Mucosa of descending colon (tissue), 3 donors: ENCODE measurements around the gene CYBRD1. TPM values are rescaled to one million over a fixed set of nuclear protein-coding genes. Genes with fewer than 3 reads are reported as not detected.
"Not testable (repeated sequence)": the region's sequence is repeated elsewhere in the genome, so short reads cannot be mapped to it uniquely, and the experiment has no call there.

Source experiments
- ATAC-seq: fragments of 200-7000 bp; cut with Tn5 transposase; one replicate; pipeline ENCODE4 v1.9.1; 2020; ENCODE audit warnings: mild to moderate bottlenecking, moderate library complexity
- DNase-seq, 3 donors: peaks; one replicate each; pipeline ENCODE4 v3.0.0-alpha.2; 2020
- H3K36me3 ChIP-seq: fragments of 200-600 bp; one replicate; pipeline ENCODE4 v1.8.0; 2021; ENCODE audit warnings: low read depth, mild to moderate bottlenecking
- H3K4me1 ChIP-seq: fragments of 200-600 bp; one replicate; pipeline ENCODE4 v1.8.0; 2021; ENCODE audit warnings: low read depth, mild to moderate bottlenecking
- H3K4me3 ChIP-seq: fragments of 200-600 bp; one replicate; pipeline ENCODE4 v1.8.0; 2021; ENCODE audit warnings: mild to moderate bottlenecking
- H3K9me3 ChIP-seq: fragments of 200-600 bp; one replicate; pipeline ENCODE4 v1.8.0; 2021; ENCODE audit warnings: mild to moderate bottlenecking
- intact Hi-C, 2 donors: fragments of 100-400 bp; cut with DNase I in 1 of 2; cut with micrococcal nuclease in 1 of 2; formaldehyde crosslinking; loops; one replicate each; pipeline versions ENCODE4 v1.11.0 to v1.11.1; 2022; cut with DNase I, micrococcal nuclease
- total RNA-seq, 3 donors: library from RNA; stranded (reverse); fragmentation: NEBNext Ultra II Directional in 2 of 3; extraction: Animal tissue kit (Norgen Biotek cat#: 25700) in 2 of 3; gene quantifications; one replicate each; pipeline versions ENCODE4 v1.2.1 to v1.2.4, GENCODE V29; 2021 to 2023
- TF ChIP-seq, protein P1 (sequence below): fragments of 200-600 bp; IDR thresholded peaks from one replicate; pipeline ENCODE4 v1.8.0; 2022; ENCODE audit warnings: antibody characterized with exemption, mild to moderate bottlenecking
- donor health status: DM: no; HTN: no; CAD: no; lungs with moderate emphysema.
- donor health status: DM: no; HTN: no; CAD: no.
- donor health status: DM: no; HTN: yes; CAD: no.

Gene CYBRD1
- total RNA-seq, 3 donors from 2014 or later: 24.7 to 103 (median 36.5) TPM

DNA sequence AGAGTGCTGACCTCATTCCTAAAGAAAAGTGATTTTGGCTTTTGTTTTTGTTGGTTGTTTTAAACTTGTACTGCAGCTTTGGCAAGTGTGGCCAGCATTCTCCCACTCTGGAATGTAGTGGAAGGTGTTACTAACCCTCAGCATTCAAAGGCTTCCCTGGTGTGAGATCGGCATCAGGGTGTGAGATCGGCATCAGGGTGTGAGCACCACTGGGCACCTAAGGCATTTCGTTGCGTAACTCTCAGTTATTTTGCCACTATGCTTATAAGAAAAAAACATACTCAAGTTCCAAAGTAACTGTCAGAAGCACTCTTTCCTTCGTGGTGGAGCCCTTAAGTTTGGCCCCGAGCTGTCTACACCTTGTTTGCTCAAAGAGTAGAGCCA is 1.7 kb downstream of the CYBRD1 start:
- no peak overlapping the region for H3K4me3 ChIP-seq
- TF ChIP-seq, protein P1, sequence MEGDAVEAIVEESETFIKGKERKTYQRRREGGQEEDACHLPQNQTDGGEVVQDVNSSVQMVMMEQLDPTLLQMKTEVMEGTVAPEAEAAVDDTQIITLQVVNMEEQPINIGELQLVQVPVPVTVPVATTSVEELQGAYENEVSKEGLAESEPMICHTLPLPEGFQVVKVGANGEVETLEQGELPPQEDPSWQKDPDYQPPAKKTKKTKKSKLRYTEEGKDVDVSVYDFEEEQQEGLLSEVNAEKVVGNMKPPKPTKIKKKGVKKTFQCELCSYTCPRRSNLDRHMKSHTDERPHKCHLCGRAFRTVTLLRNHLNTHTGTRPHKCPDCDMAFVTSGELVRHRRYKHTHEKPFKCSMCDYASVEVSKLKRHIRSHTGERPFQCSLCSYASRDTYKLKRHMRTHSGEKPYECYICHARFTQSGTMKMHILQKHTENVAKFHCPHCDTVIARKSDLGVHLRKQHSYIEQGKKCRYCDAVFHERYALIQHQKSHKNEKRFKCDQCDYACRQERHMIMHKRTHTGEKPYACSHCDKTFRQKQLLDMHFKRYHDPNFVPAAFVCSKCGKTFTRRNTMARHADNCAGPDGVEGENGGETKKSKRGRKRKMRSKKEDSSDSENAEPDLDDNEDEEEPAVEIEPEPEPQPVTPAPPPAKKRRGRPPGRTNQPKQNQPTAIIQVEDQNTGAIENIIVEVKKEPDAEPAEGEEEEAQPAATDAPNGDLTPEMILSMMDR: no peak
- DNase-seq (no peak), ATAC-seq (no peak)
- H3K36me3 ChIP-seq: no peaks in the 10 kb centered on the region
- peaks cover 10% of the 10 kb centered on the region for H3K4me1 ChIP-seq
- intact Hi-C loops: no loop called here
- H3K9me3 ChIP-seq: no peaks in the 10 kb centered on the region

DNA sequence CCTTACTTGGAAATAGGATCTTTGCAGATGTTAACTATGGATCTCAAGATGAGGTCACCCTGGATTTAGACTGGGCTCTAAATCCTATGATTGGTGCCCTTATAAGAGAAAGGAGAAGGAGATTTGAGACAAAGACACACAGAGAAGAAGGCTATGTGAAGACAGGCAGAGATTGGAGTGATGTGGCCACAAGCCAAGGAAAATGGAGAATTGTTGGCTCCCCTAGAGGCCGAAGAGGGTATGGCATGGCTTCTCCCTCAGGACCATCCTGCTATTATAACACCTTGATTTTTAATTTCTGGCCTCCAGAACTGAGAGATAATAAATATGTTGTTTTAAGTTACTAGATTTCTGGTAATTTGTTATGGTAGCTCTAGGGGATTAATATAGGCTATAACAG is 7.6 kb downstream of the CYBRD1 start:
- H3K9me3 ChIP-seq: no peaks in the 10 kb centered on the region
- no peaks in the 10 kb centered on the region for H3K36me3 ChIP-seq
- intact Hi-C loops: no loop called here
- ATAC-seq: peak; percentile 54
- TF ChIP-seq, protein P1: no peak
- DNase-seq: peak in 1 of 3 donors; percentile 14
- no peaks in the 10 kb centered on the region for H3K4me1 ChIP-seq
- no peak overlapping the region for H3K4me3 ChIP-seq

DNA sequence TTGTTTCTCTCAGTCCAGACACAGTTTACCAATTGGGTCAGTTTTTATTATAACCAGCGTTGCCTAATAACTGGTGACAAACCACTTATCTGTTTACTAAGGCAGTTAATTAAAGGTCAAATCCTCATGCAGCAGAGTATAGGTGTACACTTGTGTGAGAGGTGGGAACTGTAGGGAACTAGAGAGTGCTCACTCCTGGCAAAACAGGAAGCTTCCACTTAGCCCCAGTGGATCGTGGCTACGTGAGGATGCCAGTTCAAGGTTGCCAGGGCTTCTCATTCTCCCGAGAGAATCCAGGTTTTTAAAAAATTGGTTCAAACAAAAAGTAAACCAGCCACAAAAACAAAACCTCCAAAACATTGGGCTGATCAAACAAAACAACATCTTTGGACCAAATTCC is 8.1 kb downstream of the CYBRD1 start:
- intact Hi-C loops: no loop called here
- Histone ChIP-seq H3K36me3 (no peaks in the 10 kb centered on the region), H3K9me3 (no peaks in the 10 kb centered on the region), H3K4me3 (no peak overlapping the region), H3K4me1 (no peaks in the 10 kb centered on the region)
- no peak for DNase-seq
- no peak for ATAC-seq
- TF ChIP-seq, protein P1: no peak

DNA sequence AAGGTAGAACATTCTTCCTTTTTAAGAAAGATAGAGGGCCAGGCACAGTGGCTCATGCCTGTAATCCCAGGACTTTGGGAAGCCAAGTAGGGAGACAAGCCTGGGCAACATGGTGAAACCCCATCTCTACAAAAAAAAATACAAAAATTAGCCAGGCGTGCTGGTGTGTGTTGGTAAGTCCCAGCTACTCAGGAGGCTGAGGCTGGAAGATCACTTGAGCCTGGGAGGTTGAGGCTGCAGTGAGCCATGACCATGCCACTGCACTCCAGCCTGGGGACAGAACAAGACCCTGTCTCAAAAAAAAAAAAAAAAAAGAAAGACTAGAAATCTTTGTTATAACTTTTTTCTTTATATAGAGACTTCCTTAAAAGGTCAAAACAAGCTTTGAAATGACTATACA is 8.6 kb downstream of the CYBRD1 start:
- ATAC-seq, H3K4me3 ChIP-seq, H3K4me1 ChIP-seq, H3K9me3 ChIP-seq, intact Hi-C loops, DNase-seq, H3K36me3 ChIP-seq: not testable (repeated sequence)

DNA sequence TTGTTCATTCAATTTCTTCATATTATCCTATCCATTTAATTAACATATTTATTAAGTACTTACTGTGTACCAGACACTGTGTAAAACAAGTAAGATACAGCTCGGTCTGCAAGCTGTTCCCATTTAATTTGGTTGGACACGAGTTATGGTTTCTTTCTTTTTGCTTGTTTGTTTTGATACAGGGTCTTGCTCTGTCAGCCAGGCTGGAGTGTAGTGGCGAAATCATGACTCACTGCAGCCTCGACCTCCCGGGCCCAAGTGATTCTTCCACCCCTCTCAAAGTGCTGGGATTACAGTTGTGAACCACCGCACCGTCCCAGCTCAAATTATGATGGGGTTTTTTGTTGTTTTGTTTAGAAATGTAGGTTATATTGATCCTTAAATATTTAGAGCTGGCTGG is 9.0 kb downstream of the CYBRD1 start:
- ATAC-seq: no peak
- TF ChIP-seq, protein P1: no peak
- intact Hi-C loops: no loop called here
- no peaks in the 10 kb centered on the region for H3K4me1 ChIP-seq
- DNase-seq: no peak
- no peaks in the 10 kb centered on the region for H3K36me3 ChIP-seq
- no peaks in the 10 kb centered on the region for H3K9me3 ChIP-seq
- H3K4me3 ChIP-seq: no peak overlapping the region

DNA sequence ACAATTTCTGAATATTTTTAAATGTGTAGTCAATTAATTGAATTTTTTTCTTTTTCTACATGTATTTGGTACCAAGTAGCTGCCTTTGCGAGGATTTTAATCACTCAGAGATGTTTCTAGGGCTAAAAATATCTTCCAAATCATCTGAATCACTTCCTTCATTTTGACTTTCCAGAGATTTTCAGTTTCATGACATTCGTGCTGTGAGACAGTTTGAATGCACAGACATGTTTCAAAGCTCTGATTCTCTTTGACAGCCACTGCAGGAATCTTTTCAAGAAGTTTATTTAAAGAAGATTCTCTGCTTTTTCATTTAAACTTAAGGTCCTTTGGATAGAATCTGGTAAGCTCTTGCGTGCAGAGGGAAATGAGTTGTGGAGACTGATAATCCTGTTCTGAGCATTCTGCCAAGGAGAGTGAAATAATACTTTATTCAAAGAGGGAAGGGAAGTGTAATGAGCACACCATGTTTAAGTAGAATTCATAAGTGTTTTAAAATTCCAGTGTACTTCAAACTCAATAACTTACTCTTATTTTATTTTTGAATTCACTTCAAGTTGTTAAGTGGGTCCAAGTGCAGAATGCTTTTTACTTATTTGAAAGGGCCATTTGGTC is 9.7 kb downstream of the CYBRD1 start:
- no peak overlapping the region for H3K4me3 ChIP-seq
- ATAC-seq (no peak), DNase-seq (no peak)
- intact Hi-C loops: no loop called here
- no peaks in the 10 kb centered on the region for H3K36me3 ChIP-seq
- H3K9me3 ChIP-seq: no peaks in the 10 kb centered on the region
- no peaks in the 10 kb centered on the region for H3K4me1 ChIP-seq
- TF ChIP-seq, protein P1: no peak
